NCI-H524 treated with DMSO at 0.1 percent for 48 hours (cell line): Measurements from ENCODE around the gene RECQL5.

Experiments
- DNase-seq: peaks from one replicate; lab custom pipeline; 2025; lab: John Stamatoyannopoulos, UW

The RECQL5 gene

GRCh38 chr17:75688209-75688825 lies 21.4 kb upstream of the RECQL5 start:
- DNase-seq = no peak

- no peak for DNase-seq
These were observed 18.5 kb upstream of the RECQL5 start for GRCh38 chr17:75685499-75685898.

- no peak for DNase-seq
These were observed 18.0 kb upstream of the RECQL5 start for GRCh38 chr17:75684924-75685323.

- no peak for DNase-seq
These were observed 17.3 kb upstream of the RECQL5 start for GRCh38 chr17:75684249-75684648.

- no peak for DNase-seq
These were observed 16.6 kb upstream of the RECQL5 start for GRCh38 chr17:75683583-75683982.

- no peak for DNase-seq
These were observed 14.3 kb upstream of the RECQL5 start for GRCh38 chr17:75681289-75681688.

- no peak for DNase-seq
These were observed 13.5 kb upstream of the RECQL5 start for GRCh38 chr17:75680431-75680830.

GRCh38 chr17:75679706-75680211 lies 12.8 kb upstream of the RECQL5 start:
- no peak for DNase-seq

GRCh38 chr17:75676461-75676860 lies 9.5 kb upstream of the RECQL5 start:
- DNase-seq = no peak

- DNase-seq = no peak
These were observed 6.5 kb upstream of the RECQL5 start for GRCh38 chr17:75673487-75673886.

- no peak for DNase-seq
These were observed 5.1 kb upstream of the RECQL5 start for GRCh38 chr17:75672011-75672410.

GRCh38 chr17:75670868-75671267 lies 3.9 kb upstream of the RECQL5 start:
- no peak for DNase-seq

- no peak for DNase-seq
These were observed 1.5 kb upstream of the RECQL5 start for GRCh38 chr17:75668489-75668888.

GRCh38 chr17:75667825-75668224 lies 871 bp upstream of the RECQL5 start:
- DNase-seq = no peak

- DNase-seq = no peak
These were observed 973 bp downstream of the RECQL5 start for GRCh38 chr17:75665981-75666380.

- no peak for DNase-seq
These were observed 2.8 kb downstream of the RECQL5 start for GRCh38 chr17:75664099-75664549.

- DNase-seq = no peak
These were observed 4.4 kb downstream of the RECQL5 start for GRCh38 chr17:75662511-75662910.

- DNase-seq = no peak
These were observed 5.4 kb downstream of the RECQL5 start for GRCh38 chr17:75661531-75661930.

- no peak for DNase-seq
These were observed 8.7 kb downstream of the RECQL5 start for GRCh38 chr17:75658237-75658636.

- DNase-seq = no peak
These were observed 12.8 kb downstream of the RECQL5 start for GRCh38 chr17:75654176-75654575.

GRCh38 chr17:75652934-75653549 lies 13.9 kb downstream of the RECQL5 start:
- no peak for DNase-seq

- no peak for DNase-seq
These were observed 14.6 kb downstream of the RECQL5 start for GRCh38 chr17:75652341-75652740.

GRCh38 chr17:75650874-75651273 lies 16.1 kb downstream of the RECQL5 start:
- DNase-seq = no peak

- no peak for DNase-seq
These were observed 17.3 kb downstream of the RECQL5 start for GRCh38 chr17:75649687-75650086.
